AG04450 (cell line): ENCODE measurements around the gene NEMP2. TPM values are rescaled to one million over a fixed set of nuclear protein-coding genes. Genes with fewer than 3 reads are reported as not detected.
"Not testable (repeated sequence)": the region's sequence is repeated elsewhere in the genome, so short reads cannot be mapped to it uniquely, and the experiment has no call there.

Experiments
- CTCF ChIA-PET: fragments of 300-600, 350-600 bp; formaldehyde crosslinking; extraction: SDS; loops from one replicate; lab custom pipeline; 2022; ENCODE audit warnings: antibody characterized with exemption, inconsistent platforms; lab: Charles Lee
- POLR2A ChIA-PET: fragments of 350-600 bp; formaldehyde crosslinking; extraction: SDS; loops from one replicate; lab custom pipeline; 2021; ENCODE audit warnings: antibody characterized with exemption, inconsistent platforms; lab: Yijun Ruan, JAX
- DNase-seq: peaks from one replicate; pipeline ENCODE4 v3.0.0-alpha.2; 2011; ENCODE audit warnings: low read depth, low spot score
- H3K27ac ChIP-seq: one replicate; pipeline ENCODE4 v1.5.1; 2012; ENCODE audit warnings: low read depth, low read length, control low read depth
- H3K27me3 ChIP-seq: one replicate; pipeline ENCODE4 v1.6.0; 2012; ENCODE audit warnings: low read length; ENCODE audit not compliant: control insufficient read depth, insufficient read depth
- H3K4me3 ChIP-seq: 2 replicates; pipeline ENCODE4 v1.5.1; 2011; ENCODE audit warnings: mild to moderate bottlenecking, low read depth, low read length, control low read depth
- H3K9me3 ChIP-seq: 2 replicates; pipeline ENCODE4 v1.5.1; 2012; ENCODE audit warnings: low read length; ENCODE audit not compliant: control insufficient read depth, insufficient read depth
- CTCF ChIP-seq: IDR thresholded peaks from 2 replicates; pipeline ENCODE4 v1.5.1; 2011; ENCODE audit warnings: low read depth, low read length, control low read depth, inconsistent platforms
- polyA plus RNA-seq: library from polyadenylated mRNA; depleted of rRNA; stranded (reverse); fragments of >200 nt; gene quantifications from 2 replicates; pipeline ENCODE4 v1.2.3, GENCODE V29; 2011

The NEMP2 gene
- polyA plus RNA-seq, 1 experiment = 7.3 TPM

GRCh38 chr2:190501231-190501630 lies 33.3 kb downstream of the NEMP2 start:
- CTCF ChIA-PET = interaction anchor here (0.7 kb wide), 1 partner anchor 10 kb away, joined by 3 read pairs; no protein-coding TSS in a partner anchor
- Histone ChIP-seq H3K27me3 (no peaks in the 10 kb centered on the region), H3K9me3 (no peaks in the 10 kb centered on the region), H3K4me3 (no peak overlapping the region), H3K27ac (no peak overlapping the region)
- no peak for DNase-seq
- no peak for TF ChIP-seq CTCF
- POLR2A ChIA-PET = no interaction called here

GRCh38 chr2:190500054-190500502 lies 34.4 kb downstream of the NEMP2 start:
- H3K9me3 ChIP-seq = no peaks in the 10 kb centered on the region
- H3K4me3 ChIP-seq = no peak overlapping the region
- CTCF ChIA-PET = interaction anchor here (0.7 kb wide), 1 partner anchor 11 kb away, joined by 6 read pairs; no protein-coding TSS in a partner anchor
- no peak for DNase-seq
- no peak for TF ChIP-seq CTCF
- POLR2A ChIA-PET = no interaction called here
- no peak overlapping the region for H3K27ac ChIP-seq
- no peaks in the 10 kb centered on the region for H3K27me3 ChIP-seq

- no peak overlapping the region for H3K4me3 ChIP-seq
- H3K27me3 ChIP-seq = no peaks in the 10 kb centered on the region
- POLR2A ChIA-PET = no interaction called here
- TF ChIP-seq CTCF = no peak
- DNase-seq = no peak
- H3K9me3 ChIP-seq = no peaks in the 10 kb centered on the region
- CTCF ChIA-PET = no interaction called here
- H3K27ac ChIP-seq = no peak overlapping the region
Observed at GRCh38 chr2:190499273-190499672, 35.2 kb downstream of the NEMP2 start.

GRCh38 chr2:190497428-190497827 lies 37.1 kb downstream of the NEMP2 start:
- DNase-seq = no peak
- Histone ChIP-seq H3K9me3 (no peaks in the 10 kb centered on the region), H3K27ac (no peak overlapping the region), H3K4me3 (no peak overlapping the region), H3K27me3 (no peaks in the 10 kb centered on the region)
- ChIA-PET CTCF (no interaction called here), POLR2A (no interaction called here)
- TF ChIP-seq CTCF = no peak

GRCh38 chr2:190494600-190495227 lies 39.8 kb downstream of the NEMP2 start:
- H3K9me3 ChIP-seq, H3K27me3 ChIP-seq, H3K27ac ChIP-seq, H3K4me3 ChIP-seq, POLR2A ChIA-PET, DNase-seq: not testable (repeated sequence)
- CTCF ChIA-PET = interaction anchor here (0.6 kb wide), 1 partner anchor 16 kb away, joined by 3 read pairs; no protein-coding TSS in a partner anchor
